Ascending aorta (tissue), 2 donors: Measurements from ENCODE around the gene HELZ. TPM values are rescaled to one million over a fixed set of nuclear protein-coding genes. Genes with fewer than 3 reads are reported as not detected.
A peak's percentile ranks its signal among the peaks of the same experiment; 100 is the strongest.

Experiments
- DNase-seq, 2 donors: peaks; one replicate each; pipeline ENCODE4 v3.0.0-alpha.2; 2019; ENCODE audit warnings: low spot score in 2 of 2
- H3K27ac ChIP-seq, 2 donors: fragments of 200-600 bp; sonication (generic); one replicate each; pipeline ENCODE4 v1.5.1; 2016 to 2017; ENCODE audit warnings: mild to moderate bottlenecking in 1 of 2
- H3K27me3 ChIP-seq: fragments of 200-600 bp; sonication (generic); one replicate; pipeline ENCODE4 v1.5.1; 2017
- H3K36me3 ChIP-seq, 2 donors: fragments of 200-600 bp; sonication (generic); one replicate each; pipeline ENCODE4 v1.5.1; 2016
- H3K4me1 ChIP-seq, 2 donors: fragments of 200-600 bp; sonication (generic); one replicate each; pipeline ENCODE4 v1.5.1; 2016 to 2017; ENCODE audit warnings: mild to moderate bottlenecking in 1 of 2
- H3K4me3 ChIP-seq, 2 donors: fragments of 200-600 bp; sonication (generic); one replicate each; pipeline ENCODE4 v1.5.1; 2016 to 2017; ENCODE audit warnings: mild to moderate bottlenecking in 1 of 2
- H3K9me3 ChIP-seq, 2 donors: fragments of 200-600 bp; sonication (generic); one replicate each; pipeline ENCODE4 v1.5.1; 2016
- CTCF ChIP-seq, 3 experiments: fragments of 200-600 bp in 2 of 3; fragments of 450-650 bp in 1 of 3; sonication (generic) in 2 of 3; IDR thresholded peaks; one replicate each; pipeline ENCODE4 v1.5.1; 2016 to 2019; ENCODE audit warnings: antibody characterized with exemption in 3 of 3, mild to moderate bottlenecking in 1 of 3, moderate library complexity in 1 of 3
- intact Hi-C: fragments of 100-400 bp; cut with DNase I; formaldehyde crosslinking; loops from one replicate; pipeline ENCODE4 v1.15.1; 2023
- total RNA-seq: library from RNA; depleted of rRNA; stranded (reverse); fragments of >200 nt; gene quantifications from one replicate; pipeline ENCODE4 v1.1.0, GENCODE V29; 2016

Gene HELZ
- total RNA-seq, 1 donor from 2014 or later = 36.1 TPM

- intact Hi-C loops = loop anchor here (10.0 kb wide), 1 partner anchor 122 kb away; the partner anchor contains the start of gene PSMD12
Measured at GRCh38 chr17:67243284-67243683, 1.7 kb downstream of the HELZ start.

DNA sequence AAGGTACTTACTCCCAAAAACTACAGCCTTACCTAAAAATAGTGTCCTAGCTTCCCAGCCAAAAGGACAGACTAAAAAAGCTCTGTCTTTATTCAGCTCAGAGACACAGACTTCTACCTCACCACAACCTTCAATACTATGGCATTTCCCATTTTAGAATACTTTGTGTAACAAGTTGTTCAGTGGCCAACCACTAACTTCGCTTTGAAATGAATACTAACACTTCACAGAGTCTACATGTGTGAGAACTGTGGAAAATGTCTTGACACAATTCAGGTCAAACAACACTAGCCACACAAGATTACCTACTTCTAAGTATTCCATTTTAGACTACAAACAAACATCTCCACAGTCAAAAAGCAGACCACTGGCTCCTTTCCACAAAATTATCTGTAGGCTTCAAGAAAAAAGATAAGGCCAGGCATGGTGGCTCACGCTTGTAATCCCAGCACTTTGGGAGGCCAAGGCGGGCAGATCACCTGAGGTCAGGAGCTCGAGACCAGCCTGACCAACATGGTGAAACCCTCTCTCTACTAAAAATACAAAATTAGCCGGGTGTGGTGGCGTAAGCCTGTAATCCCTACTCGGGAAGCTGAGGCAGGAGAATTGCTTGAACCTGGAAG is 3.2 kb downstream of the HELZ start:
- no peak overlapping the region for H3K4me3 ChIP-seq
- H3K27ac ChIP-seq = no peak overlapping the region
- no peak for TF ChIP-seq CTCF (IDR thresholded peaks at IDR 0.05)
- DNase-seq = no peak
- intact Hi-C loops = loop anchor here (10.0 kb wide), 1 partner anchor 123 kb away; the partner anchor contains the start of gene PSMD12
- peaks cover 20 to 27% of the 10 kb centered on the region in 2 donors for H3K36me3 ChIP-seq
- H3K9me3 ChIP-seq = no peaks in the 10 kb centered on the region
- H3K4me1 ChIP-seq = peaks cover 0 to 15% of the 10 kb centered on the region in 2 donors
- H3K27me3 ChIP-seq = no peaks in the 10 kb centered on the region

More at GRCh38 chr17:67243284-67243683, 1.7 kb downstream of the HELZ start:
- Histone ChIP-seq H3K9me3 (no peaks in the 10 kb centered on the region), H3K4me3 (peak overlapping the region in 1 of 2 donors; percentile 91), H3K27me3 (no peaks in the 10 kb centered on the region), H3K36me3 (peaks cover 13% of the 10 kb centered on the region in 2 donors), H3K27ac (no peak overlapping the region), H3K4me1 (peaks cover 0 to 15% of the 10 kb centered on the region in 2 donors)
- no peak for DNase-seq
- no peak for TF ChIP-seq CTCF (IDR thresholded peaks at IDR 0.05)

DNA sequence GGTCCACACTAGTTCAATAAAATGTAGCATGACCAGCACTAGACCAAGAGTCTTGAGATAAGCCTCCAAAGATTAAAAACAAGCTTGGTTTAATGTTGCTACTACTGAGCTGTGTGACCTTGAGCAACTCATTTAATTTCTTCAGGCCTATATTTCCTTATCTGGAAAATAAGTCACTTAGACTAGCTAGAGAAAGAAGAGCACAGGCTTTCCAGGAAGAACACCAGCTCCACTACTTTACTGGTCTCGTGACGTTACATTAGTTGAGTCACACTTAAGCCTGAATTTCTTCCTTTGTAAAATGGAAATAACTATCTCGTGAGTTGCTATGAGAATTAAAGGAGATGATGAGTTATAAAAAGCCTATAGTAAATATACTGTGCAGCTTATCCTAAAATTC is 5.4 kb downstream of the HELZ start:
- no peak for TF ChIP-seq CTCF (IDR thresholded peaks at IDR 0.05)
- H3K36me3 ChIP-seq = peaks cover 23 to 46% of the 10 kb centered on the region in 2 donors
- H3K27me3 ChIP-seq = no peaks in the 10 kb centered on the region
- H3K4me3 ChIP-seq = no peak overlapping the region
- DNase-seq = no peak
- intact Hi-C loops = no loop called here
- H3K4me1 ChIP-seq = peaks cover 0 to 15% of the 10 kb centered on the region in 2 donors
- no peaks in the 10 kb centered on the region for H3K9me3 ChIP-seq
- no peak overlapping the region for H3K27ac ChIP-seq

GRCh38 chr17:67238991-67239390 is 6.0 kb downstream of the HELZ start:
- Histone ChIP-seq H3K27me3 (no peaks in the 10 kb centered on the region), H3K27ac (no peak overlapping the region), H3K4me1 (peaks cover 0 to 14% of the 10 kb centered on the region in 2 donors), H3K9me3 (no peaks in the 10 kb centered on the region), H3K36me3 (peaks cover 23 to 48% of the 10 kb centered on the region in 2 donors), H3K4me3 (no peak overlapping the region)
- intact Hi-C loops = no loop called here
- DNase-seq = no peak
- no peak for TF ChIP-seq CTCF (IDR thresholded peaks at IDR 0.05)

DNA sequence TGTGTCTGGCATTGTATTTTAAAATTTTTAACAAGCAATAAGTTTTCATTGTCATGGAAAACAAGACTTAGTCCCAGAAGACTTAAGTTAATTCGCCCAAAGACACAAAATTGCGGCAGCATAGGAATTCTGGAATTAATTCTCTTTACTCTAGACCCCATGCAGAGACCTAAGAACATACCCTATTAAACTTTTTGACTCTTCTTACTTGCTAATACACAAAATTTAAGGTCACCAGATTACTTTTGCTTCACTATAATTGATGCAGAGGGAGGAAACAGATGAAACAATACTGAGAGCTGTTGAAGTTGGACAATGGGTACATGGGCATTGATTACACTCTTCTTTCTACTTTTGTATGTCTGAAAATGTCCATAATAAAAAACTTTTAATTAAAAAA is 12.6 kb downstream of the HELZ start:
- intact Hi-C loops = no loop called here
- no peak for TF ChIP-seq CTCF (IDR thresholded peaks at IDR 0.05)
- peaks cover 7 to 27% of the 10 kb centered on the region in 2 donors for H3K36me3 ChIP-seq
- H3K27ac ChIP-seq = no peak overlapping the region
- peaks cover 0 to 4% of the 10 kb centered on the region in 2 donors for H3K4me1 ChIP-seq
- H3K4me3 ChIP-seq = no peak overlapping the region
- no peaks in the 10 kb centered on the region for H3K27me3 ChIP-seq
- no peak for DNase-seq
- H3K9me3 ChIP-seq = no peaks in the 10 kb centered on the region
